ENCODE data around the gene SHROOM3.

DNA sequence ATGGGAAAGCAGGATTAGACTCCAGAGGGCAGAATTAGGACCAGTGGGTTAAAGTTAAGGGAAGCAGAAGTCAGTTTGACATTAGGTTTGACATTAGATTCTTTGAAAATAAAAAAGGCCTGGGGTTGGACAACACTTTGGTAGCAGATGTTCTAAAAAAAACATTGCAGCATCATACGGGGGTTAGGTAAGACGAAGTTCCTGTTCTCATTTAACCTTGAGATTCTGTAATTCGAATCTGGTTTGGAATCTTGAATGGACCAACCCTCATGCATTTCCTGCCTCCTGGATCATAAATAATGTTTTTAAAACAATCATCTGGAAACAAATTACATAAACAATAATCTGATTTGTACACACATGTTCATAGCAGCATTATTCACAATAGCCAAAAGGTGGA lies 181.0 kb downstream of the SHROOM3 start:
- TF ChIP-seq EZH2phosphoT487 (conservative IDR thresholded peaks at IDR 0.05; ENCODE audit: low read length) = no peak
- TF ChIP-seq, protein P1, sequence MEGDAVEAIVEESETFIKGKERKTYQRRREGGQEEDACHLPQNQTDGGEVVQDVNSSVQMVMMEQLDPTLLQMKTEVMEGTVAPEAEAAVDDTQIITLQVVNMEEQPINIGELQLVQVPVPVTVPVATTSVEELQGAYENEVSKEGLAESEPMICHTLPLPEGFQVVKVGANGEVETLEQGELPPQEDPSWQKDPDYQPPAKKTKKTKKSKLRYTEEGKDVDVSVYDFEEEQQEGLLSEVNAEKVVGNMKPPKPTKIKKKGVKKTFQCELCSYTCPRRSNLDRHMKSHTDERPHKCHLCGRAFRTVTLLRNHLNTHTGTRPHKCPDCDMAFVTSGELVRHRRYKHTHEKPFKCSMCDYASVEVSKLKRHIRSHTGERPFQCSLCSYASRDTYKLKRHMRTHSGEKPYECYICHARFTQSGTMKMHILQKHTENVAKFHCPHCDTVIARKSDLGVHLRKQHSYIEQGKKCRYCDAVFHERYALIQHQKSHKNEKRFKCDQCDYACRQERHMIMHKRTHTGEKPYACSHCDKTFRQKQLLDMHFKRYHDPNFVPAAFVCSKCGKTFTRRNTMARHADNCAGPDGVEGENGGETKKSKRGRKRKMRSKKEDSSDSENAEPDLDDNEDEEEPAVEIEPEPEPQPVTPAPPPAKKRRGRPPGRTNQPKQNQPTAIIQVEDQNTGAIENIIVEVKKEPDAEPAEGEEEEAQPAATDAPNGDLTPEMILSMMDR (IDR thresholded peaks at IDR 0.05; ENCODE audit: insufficient read depth, low read length, poor library complexity, severe bottlenecking) = no peak
